A549 treated with DMSO at 1 μM for 4 hours (cell line): ENCODE measurements around the gene TBCB. TPM values are rescaled to one million over a fixed set of nuclear protein-coding genes. Genes with fewer than 3 reads are reported as not detected.

ENCODE experiments used
- total RNA-seq: library from RNA; stranded (reverse); fragments of 200-300 nt; extraction: Qiagen RNA extraction; gene quantifications from 5 replicates; pipeline ENCODE4 v1.2.3, GENCODE V29; 2022; ENCODE audit warnings: low read depth

TBCB gene
- 430 to 525 TPM (median 509 TPM) in 5 replicates for total RNA-seq

DNA sequence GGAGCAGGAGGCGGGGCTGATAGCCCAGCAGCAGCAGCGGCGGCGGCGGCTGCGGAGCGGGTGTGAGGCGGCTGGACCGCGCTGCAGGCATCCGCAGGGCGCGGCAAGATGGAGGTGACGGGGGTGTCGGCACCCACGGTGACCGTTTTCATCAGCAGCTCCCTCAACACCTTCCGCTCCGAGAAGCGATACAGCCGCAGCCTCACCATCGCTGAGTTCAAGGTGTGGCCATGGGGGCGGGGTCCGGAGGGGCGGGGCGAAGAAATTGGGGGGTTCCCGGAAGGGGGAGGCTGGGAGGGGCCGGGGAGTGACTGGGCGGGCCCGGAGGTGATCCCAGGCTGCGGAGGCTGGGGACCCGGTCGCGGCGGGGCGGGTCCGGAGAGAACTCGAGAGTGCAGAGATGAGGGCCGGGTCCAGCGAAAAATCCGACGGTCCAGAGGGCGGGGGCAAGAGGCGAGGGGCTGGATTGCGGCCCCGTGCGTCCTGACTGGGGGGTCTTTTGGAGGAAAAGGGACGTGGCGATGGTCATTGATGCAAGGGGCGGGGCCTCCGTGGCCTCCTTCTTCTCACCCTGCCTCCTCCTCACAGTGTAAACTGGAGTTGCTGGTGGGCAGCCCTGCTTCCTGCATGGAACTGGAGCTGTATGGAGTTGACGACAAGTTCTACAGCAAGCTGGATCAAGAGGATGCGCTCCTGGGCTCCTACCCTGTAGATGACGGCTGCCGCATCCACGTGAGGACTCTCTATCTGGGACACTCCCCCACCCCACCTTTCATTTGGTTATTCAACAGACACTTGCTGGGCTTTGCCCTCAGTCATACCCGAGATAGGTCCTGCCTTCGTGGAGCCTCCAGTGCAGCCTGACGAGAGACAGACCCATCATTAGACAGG, at the start of gene TBCB:
TBCB (plus strand) TSS at position 16 of the 891 bp plus-strand sequence; CDS start at position 109, 93 bp downstream.

GRCh38 chr19:36110487-36111199, 4.6 kb upstream of the TBCB start, which contains the start of gene OVOL3:
OVOL3 (plus strand) TSS chr19:36111143; CDS start chr19:36111203, 60 bp downstream.

GRCh38 chr19:36114721-36115452, 381 bp upstream of the TBCB start, which contains the start of gene POLR2I:
POLR2I (minus strand) TSS chr19:36114875; CDS start chr19:36114856, 19 bp downstream.

GRCh38 chr19:36139473-36140303, 24.4 kb downstream of the TBCB start, which contains the start of gene CAPNS1:
CAPNS1 (plus strand) TSS chr19:36140066; CDS start chr19:36141012, 946 bp downstream.

GRCh38 chr19:36152352-36153091, 37.3 kb downstream of the TBCB start, which contains the start of gene COX7A1:
COX7A1 (minus strand) TSS chr19:36152447; CDS start chr19:36152407, 40 bp downstream.

Other genes starting within 250 kb of the TBCB start
- 82.7 to 99.7 TPM (median 88.7 TPM) in 5 replicates for gene APLP1, start 246.9 kb upstream of the TBCB start, total RNA-seq
- gene NFKBID, start 214.9 kb upstream of the TBCB start, total RNA-seq, result 6.5 to 8.9 TPM (median 7.4 TPM) in 5 replicates
- 0.25 to 0.75 TPM (median 0.60 TPM) in 3 of 5 replicates, not detected in the others for gene HCST, start 212.9 kb upstream of the TBCB start, total RNA-seq
- gene TYROBP, start 207.2 kb upstream of the TBCB start, total RNA-seq, result 0.31 TPM in 1 of 5 replicates, not detected in the others
- gene LRFN3, start 179.1 kb upstream of the TBCB start, total RNA-seq, result 11.7 to 28.8 TPM (median 20.5 TPM) in 5 replicates
- 36.8 to 48.3 TPM (median 46.4 TPM) in 5 replicates for gene SDHAF1, start 120.3 kb upstream of the TBCB start, total RNA-seq
- gene SYNE4, start 106.7 kb upstream of the TBCB start, total RNA-seq, result 0.17 to 0.63 TPM (median 0.31 TPM) in 5 replicates
- 23.6 to 26.4 TPM (median 24.6 TPM) in 5 replicates for gene ALKBH6, start 101.3 kb upstream of the TBCB start, total RNA-seq
- 0.49 to 1.2 TPM (median 0.69 TPM) in 5 replicates for gene CLIP3, start 82.6 kb upstream of the TBCB start, total RNA-seq
- 4.7 to 7.1 TPM (median 5.8 TPM) in 5 replicates for gene THAP8, start 61.2 kb upstream of the TBCB start, total RNA-seq
- gene WDR62, start 60.6 kb upstream of the TBCB start, total RNA-seq, result 23.0 to 30.7 TPM (median 27.6 TPM) in 5 replicates
- 0.36 to 0.52 TPM (median 0.37 TPM) in 4 of 5 replicates, not detected in the other for gene OVOL3, start 4.3 kb upstream of the TBCB start, total RNA-seq
- gene POLR2I, start 593 bp upstream of the TBCB start, total RNA-seq, result 220 to 257 TPM (median 244 TPM) in 5 replicates
- gene CAPNS1, start 24.6 kb downstream of the TBCB start, total RNA-seq, result 1,600 to 2,176 TPM (median 2,055 TPM) in 5 replicates
- not detected in 5 replicates for gene COX7A1, start 37.0 kb downstream of the TBCB start, total RNA-seq
- gene ZNF565, start 99.2 kb downstream of the TBCB start, total RNA-seq, result 4.0 to 4.8 TPM (median 4.2 TPM) in 5 replicates
- 126 to 169 TPM (median 139 TPM) in 5 replicates for gene ZNF146, start 99.6 kb downstream of the TBCB start, total RNA-seq